Right cardiac atrium (tissue), 5 donors: Measurements from ENCODE around the gene ATOH7. TPM values are rescaled to one million over a fixed set of nuclear protein-coding genes. Genes with fewer than 3 reads are reported as not detected.
"Not testable (repeated sequence)": the region's sequence is repeated elsewhere in the genome, so short reads cannot be mapped to it uniquely, and the experiment has no call there.

Experiments used
- ATAC-seq, 2 donors: fragments of 200-7000 bp; cut with Tn5 transposase; one replicate each; pipeline versions ENCODE4 v1.8.0 to v1.9.1; 2020; ENCODE audit warnings: moderate library complexity in 2 of 2, mild to moderate bottlenecking in 1 of 2
- DNase-seq, 3 donors: peaks; one replicate each; pipeline ENCODE4 v3.0.0-alpha.2; 2020
- H3K27ac ChIP-seq: one replicate; pipeline ENCODE4 v1.5.1; 2013; ENCODE audit warnings: mild to moderate bottlenecking, low read length, control low read depth, moderate library complexity
- H3K27me3 ChIP-seq: one replicate; pipeline ENCODE4 v1.6.1; 2013; ENCODE audit not compliant: control insufficient read depth, insufficient read depth
- H3K4me1 ChIP-seq: one replicate; pipeline ENCODE4 v1.6.1; 2013; ENCODE audit warnings: low read length; ENCODE audit not compliant: control insufficient read depth, insufficient read depth
- H3K4me3 ChIP-seq: one replicate; pipeline ENCODE4 v1.5.1; 2013; ENCODE audit warnings: low read length, control low read depth
- H3K9me3 ChIP-seq: one replicate; pipeline ENCODE4 v1.6.1; 2013; ENCODE audit warnings: low read length; ENCODE audit not compliant: control insufficient read depth
- WGBS: extraction: QIAGEN DNeasy Blood & Tissue Kit; methylation state at CpG from one replicate; pipeline ENCODE4 v1.1.7; 2013; 5-methylcytosine and 5-hydroxymethylcytosine counted together
- intact Hi-C, 4 donors: fragments of 100-400 bp; cut with DNase I; formaldehyde crosslinking; loops; one replicate each; pipeline versions ENCODE4 v1.11.0 to v1.14.0; 2022 to 2023
- polyA plus RNA-seq: library from polyadenylated mRNA; stranded (reverse); fragments of 200-250 nt; gene quantifications from one replicate; pipeline ENCODE4 v1.2.3, GENCODE V29; 2013
- total RNA-seq, 4 donors: library from RNA; stranded (reverse); fragmentation: NEBNext Ultra II Directional; extraction: Animal tissue kit (Norgen Biotek cat#: 25700); gene quantifications; one replicate each; pipeline ENCODE4 v1.2.1, GENCODE V29; 2021
- donor health status: healthy with polysubstance abuse.
- donor health status: DM: no; HTN: yes; CAD: no.
- donor health status: DM: no; HTN: no; CAD: no.
- donor health status: DM: no; HTN: yes; CAD: no; lungs with severe emphysema.
- donor health status: DM: yes; HTN: yes; CAD: no.

ATOH7 gene
- total and polyA plus RNA-seq, 5 donors = 0.05 TPM; not detected in 4

- H3K4me1 ChIP-seq = peaks cover 3% of the 10 kb centered on the region
- H3K27ac ChIP-seq = no peak overlapping the region
- DNase-seq (no peak), ATAC-seq (no peak)
- no peaks in the 10 kb centered on the region for H3K27me3 ChIP-seq
- intact Hi-C loops = no loop called here
- H3K9me3 ChIP-seq = no peaks in the 10 kb centered on the region
- 53% methylated on average over 1 of the region's 1 CpG for whole genome bisulfite sequencing
- H3K4me3 ChIP-seq = no peak overlapping the region
Measured at GRCh38 chr10:68253346-68253745, 21.4 kb upstream of the ATOH7 start.

GRCh38 chr10:68251625-68252495 lies 19.9 kb upstream of the ATOH7 start:
- Histone ChIP-seq H3K27ac (no peak overlapping the region), H3K9me3 (no peaks in the 10 kb centered on the region), H3K4me3 (no peak overlapping the region), H3K27me3 (no peaks in the 10 kb centered on the region), H3K4me1 (peaks cover 2% of the 10 kb centered on the region)
- ATAC-seq (no peak), DNase-seq (no peak)
- intact Hi-C loops = no loop called here
- WGBS = 77% methylated on average over 5 of the region's 5 CpGs

DNA sequence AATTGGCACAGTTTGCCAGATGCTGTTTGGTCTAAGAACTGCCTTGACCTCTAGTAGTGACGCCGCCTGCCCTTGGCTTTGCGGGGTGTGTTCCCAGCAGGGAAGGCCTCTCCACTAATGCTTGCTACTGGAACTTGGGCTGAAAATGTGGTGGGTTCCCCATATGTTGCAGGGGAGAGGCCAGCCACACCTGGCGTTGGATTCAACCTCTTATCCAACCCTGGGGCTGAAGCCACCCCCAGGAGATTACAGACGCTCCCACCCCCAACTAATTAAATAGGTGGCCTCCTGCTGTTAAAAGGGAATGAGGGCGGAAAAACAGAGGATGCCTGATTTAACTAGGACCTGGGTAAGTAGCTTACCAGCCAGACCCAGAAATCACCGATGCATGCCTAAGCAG lies 19.2 kb upstream of the ATOH7 start:
- peaks cover 2% of the 10 kb centered on the region for H3K4me1 ChIP-seq
- 77% methylated on average over 7 of the region's 7 CpGs for WGBS
- H3K27me3 ChIP-seq = no peaks in the 10 kb centered on the region
- DNase-seq (no peak), ATAC-seq (no peak)
- no peak overlapping the region for H3K27ac ChIP-seq
- H3K9me3 ChIP-seq = no peaks in the 10 kb centered on the region
- H3K4me3 ChIP-seq = no peak overlapping the region
- intact Hi-C loops = no loop called here

- H3K27me3 ChIP-seq = no peaks in the 10 kb centered on the region
- no peak for ATAC-seq
- whole genome bisulfite sequencing = 78% methylated on average over 4 of the region's 4 CpGs
- H3K27ac ChIP-seq = no peak overlapping the region
- H3K9me3 ChIP-seq = no peaks in the 10 kb centered on the region
- intact Hi-C loops = no loop called here
- peaks cover 2% of the 10 kb centered on the region for H3K4me1 ChIP-seq
- no peak overlapping the region for H3K4me3 ChIP-seq
- DNase-seq = no peak
Measured at GRCh38 chr10:68249297-68249696, 17.4 kb upstream of the ATOH7 start.

DNA sequence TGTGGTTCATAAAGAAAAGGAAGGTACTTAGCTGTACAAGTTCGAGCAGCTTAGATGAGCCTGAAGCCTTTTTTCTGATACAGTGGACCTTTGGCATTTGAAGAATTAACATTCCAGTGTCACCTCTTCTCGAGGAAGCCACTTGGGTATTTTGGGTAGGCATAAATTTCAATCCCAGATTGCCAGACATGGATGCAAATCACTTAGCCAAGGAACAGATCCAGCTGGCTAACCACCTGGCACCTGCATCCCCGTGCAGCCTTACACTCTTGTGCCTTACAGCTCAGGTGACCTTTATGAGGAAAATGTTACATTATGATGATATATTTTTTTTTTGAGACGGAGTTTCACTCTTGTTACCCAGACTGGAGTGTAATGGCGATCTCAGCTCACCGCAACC lies 16.0 kb upstream of the ATOH7 start:
- Histone ChIP-seq H3K4me3 (no peak overlapping the region), H3K27me3 (no peaks in the 10 kb centered on the region), H3K9me3 (no peaks in the 10 kb centered on the region), H3K4me1 (peaks cover 2% of the 10 kb centered on the region), H3K27ac (no peak overlapping the region)
- WGBS = 67% methylated on average over 6 of the region's 6 CpGs
- no peak for DNase-seq
- ATAC-seq = no peak
- intact Hi-C loops = no loop called here

DNA sequence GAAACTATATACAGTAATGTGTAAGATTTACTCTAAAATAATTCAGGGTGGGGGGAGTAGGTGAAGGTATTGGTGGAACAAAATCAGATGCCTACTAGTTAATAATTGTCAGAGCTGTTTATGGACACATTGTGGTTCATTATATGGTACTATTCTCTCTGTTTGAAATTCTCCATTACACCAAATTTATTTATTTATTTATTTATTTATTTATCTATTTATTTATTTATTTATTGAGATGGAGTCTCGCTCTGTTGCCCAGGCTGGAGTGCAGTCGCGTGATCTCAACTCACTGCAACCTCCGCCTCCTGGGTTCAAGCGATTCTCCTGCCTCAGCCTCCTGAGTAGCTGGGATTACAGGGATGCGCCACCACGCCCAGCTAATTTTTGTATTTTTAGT lies 14.5 kb upstream of the ATOH7 start:
- H3K4me1 ChIP-seq, intact Hi-C loops, H3K27me3 ChIP-seq, ATAC-seq, H3K4me3 ChIP-seq, H3K9me3 ChIP-seq, DNase-seq, H3K27ac ChIP-seq: not testable (repeated sequence)
- 95% methylated on average over 7 of the region's 7 CpGs for WGBS

GRCh38 chr10:68242051-68242450 lies 10.1 kb upstream of the ATOH7 start:
- Histone ChIP-seq H3K9me3 (no peaks in the 10 kb centered on the region), H3K27me3 (no peaks in the 10 kb centered on the region), H3K4me1 (no peaks in the 10 kb centered on the region), H3K27ac (no peak overlapping the region), H3K4me3 (no peak overlapping the region)
- intact Hi-C loops = no loop called here
- DNase-seq (no peak), ATAC-seq (no peak)
- 87% methylated on average over 2 of the region's 2 CpGs for WGBS

DNA sequence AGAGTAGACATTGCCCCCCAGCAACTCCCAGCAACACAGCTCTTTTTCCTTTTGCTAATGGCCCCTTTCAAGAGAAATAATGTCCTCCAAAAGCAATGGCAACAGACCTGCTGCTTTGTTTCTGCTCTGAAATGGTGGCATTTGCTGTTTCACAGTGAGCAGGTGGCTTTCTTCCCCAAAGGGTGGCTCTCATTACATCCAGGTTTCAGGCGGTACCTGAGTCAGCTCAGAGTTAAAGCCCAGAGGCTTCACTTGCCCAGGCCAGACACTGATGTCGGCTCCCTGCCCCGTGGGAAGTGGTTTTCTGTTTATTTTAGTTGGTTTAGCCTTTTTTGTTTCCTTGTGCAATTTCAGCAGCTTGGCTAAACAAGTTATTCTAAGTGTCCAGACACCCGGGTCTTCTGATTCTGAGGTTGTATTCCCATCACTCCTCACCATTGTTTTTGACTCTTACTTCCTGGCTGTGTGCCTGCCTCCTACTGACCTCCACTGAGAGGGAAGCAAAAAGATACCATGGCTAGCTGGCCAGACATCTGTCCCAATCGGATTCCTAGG lies 7.8 kb upstream of the ATOH7 start:
- intact Hi-C loops = no loop called here
- Histone ChIP-seq H3K27ac (no peak overlapping the region), H3K27me3 (no peaks in the 10 kb centered on the region), H3K9me3 (no peaks in the 10 kb centered on the region), H3K4me3 (no peak overlapping the region), H3K4me1 (no peaks in the 10 kb centered on the region)
- WGBS = 57% methylated on average over 5 of the region's 5 CpGs
- DNase-seq (no peak), ATAC-seq (no peak)

GRCh38 chr10:68239069-68239468 lies 7.2 kb upstream of the ATOH7 start:
- no peaks in the 10 kb centered on the region for H3K9me3 ChIP-seq
- intact Hi-C loops = no loop called here
- DNase-seq (no peak), ATAC-seq (no peak)
- H3K27me3 ChIP-seq = no peaks in the 10 kb centered on the region
- WGBS = 91% methylated on average over 5 of the region's 5 CpGs
- no peak overlapping the region for H3K27ac ChIP-seq
- H3K4me3 ChIP-seq = no peak overlapping the region
- no peaks in the 10 kb centered on the region for H3K4me1 ChIP-seq

DNA sequence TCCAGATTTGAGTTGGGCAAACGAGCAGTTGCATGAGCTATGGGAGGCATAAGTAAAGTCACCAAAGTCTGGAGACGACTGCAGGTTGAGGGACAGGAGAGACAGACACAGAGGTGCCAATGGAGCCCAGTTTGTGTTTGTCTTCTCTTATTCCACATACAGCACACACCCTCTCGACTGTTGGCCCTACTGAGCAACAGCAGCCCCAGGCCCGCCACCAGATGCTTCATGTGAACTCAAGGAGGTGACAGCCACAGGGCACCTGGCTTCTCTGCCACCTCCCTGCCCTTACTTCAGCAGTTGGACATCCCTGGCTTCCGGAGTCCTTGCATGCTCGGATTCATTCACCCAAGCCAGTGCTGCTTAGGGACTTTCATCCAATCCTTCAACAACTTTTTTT lies 6.5 kb upstream of the ATOH7 start:
- H3K27ac ChIP-seq = no peak overlapping the region
- H3K4me1 ChIP-seq = no peaks in the 10 kb centered on the region
- no peak for DNase-seq
- no peaks in the 10 kb centered on the region for H3K9me3 ChIP-seq
- H3K27me3 ChIP-seq = no peaks in the 10 kb centered on the region
- H3K4me3 ChIP-seq = no peak overlapping the region
- ATAC-seq = no peak
- WGBS = 84% methylated on average over 6 of the region's 6 CpGs
- intact Hi-C loops = no loop called here

GRCh38 chr10:68237173-68237572 lies 5.3 kb upstream of the ATOH7 start:
- WGBS = 89% methylated on average over 3 of the region's 3 CpGs
- intact Hi-C loops = no loop called here
- ATAC-seq = no peak
- Histone ChIP-seq H3K4me3 (no peak overlapping the region), H3K9me3 (no peaks in the 10 kb centered on the region), H3K27me3 (no peaks in the 10 kb centered on the region), H3K4me1 (no peaks in the 10 kb centered on the region), H3K27ac (no peak overlapping the region)
- no peak for DNase-seq
